GM04504 (cell line): Measurements from ENCODE around the gene BCL7B.
"Not testable (repeated sequence)": the region's sequence is repeated elsewhere in the genome, so short reads cannot be mapped to it uniquely, and the experiment has no call there.

ENCODE experiments used
- DNase-seq: peaks from one replicate; pipeline ENCODE4 v3.0.0-alpha.2; 2012; ENCODE audit warnings: low read depth

The BCL7B gene

GRCh38 chr7:73557397-73558257 lies at the start of gene BCL7B:
Gene BCL7B (minus strand): TSS chr7:73557690. CDS start chr7:73557578, 112 bp downstream.
- peak; percentile 45 for DNase-seq

- no peak for DNase-seq
Measured at GRCh38 chr7:73605601-73606220, 48.2 kb upstream of the BCL7B start.

- DNase-seq = no peak
Measured at GRCh38 chr7:73602721-73603651, 45.5 kb upstream of the BCL7B start.

GRCh38 chr7:73599916-73600315 lies 42.4 kb upstream of the BCL7B start:
- no peak for DNase-seq

GRCh38 chr7:73599151-73599882 lies 41.8 kb upstream of the BCL7B start:
- DNase-seq = no peak

GRCh38 chr7:73597978-73598782 lies 40.7 kb upstream of the BCL7B start:
- DNase-seq = no peak

- no peak for DNase-seq
Measured at GRCh38 chr7:73596191-73597065, 38.9 kb upstream of the BCL7B start.

GRCh38 chr7:73595358-73595757 lies 37.9 kb upstream of the BCL7B start:
- DNase-seq = no peak

GRCh38 chr7:73593207-73594045 lies 35.9 kb upstream of the BCL7B start:
- DNase-seq = no peak

- no peak for DNase-seq
Measured at GRCh38 chr7:73586911-73587310, 29.4 kb upstream of the BCL7B start.

- no peak for DNase-seq
Measured at GRCh38 chr7:73585196-73585595, 27.7 kb upstream of the BCL7B start.

GRCh38 chr7:73582664-73583202 lies 25.2 kb upstream of the BCL7B start:
- no peak for DNase-seq

GRCh38 chr7:73581006-73581405 lies 23.5 kb upstream of the BCL7B start:
- DNase-seq = not testable (repeated sequence)

GRCh38 chr7:73578342-73579128 lies 21.0 kb upstream of the BCL7B start, which contains the start of gene TBL2:
Gene TBL2 (minus strand): TSS chr7:73578579. CDS start chr7:73578549, 30 bp downstream.
- DNase-seq = peak; percentile 97

GRCh38 chr7:73577627-73578341 lies 20.3 kb upstream of the BCL7B start:
- DNase-seq = no peak

- DNase-seq = no peak
Measured at GRCh38 chr7:73573791-73574190, 16.3 kb upstream of the BCL7B start.

GRCh38 chr7:73573276-73573675 lies 15.8 kb upstream of the BCL7B start:
- DNase-seq = no peak
